WERI-Rb-1 (cell line): Measurements from ENCODE around the gene IL36B.
A peak's percentile ranks its signal among the peaks of the same experiment; 100 is the strongest.

Experiments
- DNase-seq: peaks from one replicate; pipeline ENCODE4 v3.0.0-alpha.2; 2020
- H3K27ac ChIP-seq: fragments of 250-450 bp; sonication (Bioruptor Pico); 2 replicates; pipeline ENCODE4 v1.5.1; 2020; ENCODE audit warnings: mild to moderate bottlenecking, moderate library complexity
- H3K27me3 ChIP-seq: fragments of 250-450 bp; sonication (Bioruptor Pico); 2 replicates; pipeline ENCODE4 v1.5.1; 2021; ENCODE audit warnings: mild to moderate bottlenecking, low read depth, moderate library complexity; ENCODE audit not compliant: insufficient read depth, severe bottlenecking
- H3K36me3 ChIP-seq: fragments of 250-450 bp; sonication (Bioruptor Pico); 2 replicates; pipeline ENCODE4 v1.5.1; 2020; ENCODE audit warnings: mild to moderate bottlenecking, moderate library complexity
- H3K4me3 ChIP-seq: 2 replicates; pipeline ENCODE4 v1.5.1; 2011; ENCODE audit warnings: low read depth, mild to moderate bottlenecking, control low read depth, low read length
- H3K9me3 ChIP-seq: fragments of 250-450 bp; sonication (Bioruptor Pico); 2 replicates; pipeline ENCODE4 v1.5.1; 2021; ENCODE audit warnings: mild to moderate bottlenecking, moderate library complexity; ENCODE audit not compliant: severe bottlenecking
- TF ChIP-seq, protein P1 (sequence below): IDR thresholded peaks from 2 replicates; pipeline ENCODE4 v1.5.1; 2011; ENCODE audit warnings: low read depth, mild to moderate bottlenecking, control low read depth, inconsistent platforms, low read length

Gene IL36B

GRCh38 chr2:113041871-113042270 is 10.8 kb downstream of the IL36B start:
- DNase-seq = no peak
- no peaks in the 10 kb centered on the region for H3K27me3 ChIP-seq
- no peaks in the 10 kb centered on the region for H3K36me3 ChIP-seq
- H3K4me3 ChIP-seq = no peak overlapping the region
- TF ChIP-seq, protein P1, sequence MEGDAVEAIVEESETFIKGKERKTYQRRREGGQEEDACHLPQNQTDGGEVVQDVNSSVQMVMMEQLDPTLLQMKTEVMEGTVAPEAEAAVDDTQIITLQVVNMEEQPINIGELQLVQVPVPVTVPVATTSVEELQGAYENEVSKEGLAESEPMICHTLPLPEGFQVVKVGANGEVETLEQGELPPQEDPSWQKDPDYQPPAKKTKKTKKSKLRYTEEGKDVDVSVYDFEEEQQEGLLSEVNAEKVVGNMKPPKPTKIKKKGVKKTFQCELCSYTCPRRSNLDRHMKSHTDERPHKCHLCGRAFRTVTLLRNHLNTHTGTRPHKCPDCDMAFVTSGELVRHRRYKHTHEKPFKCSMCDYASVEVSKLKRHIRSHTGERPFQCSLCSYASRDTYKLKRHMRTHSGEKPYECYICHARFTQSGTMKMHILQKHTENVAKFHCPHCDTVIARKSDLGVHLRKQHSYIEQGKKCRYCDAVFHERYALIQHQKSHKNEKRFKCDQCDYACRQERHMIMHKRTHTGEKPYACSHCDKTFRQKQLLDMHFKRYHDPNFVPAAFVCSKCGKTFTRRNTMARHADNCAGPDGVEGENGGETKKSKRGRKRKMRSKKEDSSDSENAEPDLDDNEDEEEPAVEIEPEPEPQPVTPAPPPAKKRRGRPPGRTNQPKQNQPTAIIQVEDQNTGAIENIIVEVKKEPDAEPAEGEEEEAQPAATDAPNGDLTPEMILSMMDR = peak; percentile 68
- H3K9me3 ChIP-seq = no peaks in the 10 kb centered on the region
- no peak overlapping the region for H3K27ac ChIP-seq

DNA sequence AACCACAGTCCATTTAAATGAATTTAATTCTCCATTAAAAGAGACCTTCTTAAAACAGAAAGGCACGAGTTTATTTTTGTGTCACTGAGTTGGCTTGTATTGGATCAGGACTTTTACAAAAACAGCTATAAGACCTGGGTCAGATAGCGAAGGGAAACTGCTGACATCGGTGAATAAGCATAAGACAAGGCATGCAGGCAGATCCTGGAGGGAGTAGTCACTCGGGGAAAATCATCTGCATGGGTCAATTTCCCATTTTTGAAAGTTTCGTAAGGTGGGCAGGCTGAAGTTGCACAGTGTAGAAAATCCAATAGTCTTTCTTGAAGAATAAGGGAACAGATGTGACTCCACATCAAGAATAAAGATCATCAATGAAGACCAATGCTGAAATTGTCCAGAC is 12.9 kb downstream of the IL36B start:
- TF ChIP-seq, protein P1 = no peak
- Histone ChIP-seq H3K27me3 (no peaks in the 10 kb centered on the region), H3K27ac (no peak overlapping the region), H3K9me3 (no peaks in the 10 kb centered on the region), H3K36me3 (no peaks in the 10 kb centered on the region), H3K4me3 (no peak overlapping the region)
- DNase-seq = no peak

GRCh38 chr2:113039158-113039557 is 13.5 kb downstream of the IL36B start:
- TF ChIP-seq, protein P1 = no peak
- no peak for DNase-seq
- H3K36me3 ChIP-seq = no peaks in the 10 kb centered on the region
- no peak overlapping the region for H3K4me3 ChIP-seq
- H3K9me3 ChIP-seq = no peaks in the 10 kb centered on the region
- H3K27me3 ChIP-seq = no peaks in the 10 kb centered on the region
- H3K27ac ChIP-seq = no peak overlapping the region

DNA sequence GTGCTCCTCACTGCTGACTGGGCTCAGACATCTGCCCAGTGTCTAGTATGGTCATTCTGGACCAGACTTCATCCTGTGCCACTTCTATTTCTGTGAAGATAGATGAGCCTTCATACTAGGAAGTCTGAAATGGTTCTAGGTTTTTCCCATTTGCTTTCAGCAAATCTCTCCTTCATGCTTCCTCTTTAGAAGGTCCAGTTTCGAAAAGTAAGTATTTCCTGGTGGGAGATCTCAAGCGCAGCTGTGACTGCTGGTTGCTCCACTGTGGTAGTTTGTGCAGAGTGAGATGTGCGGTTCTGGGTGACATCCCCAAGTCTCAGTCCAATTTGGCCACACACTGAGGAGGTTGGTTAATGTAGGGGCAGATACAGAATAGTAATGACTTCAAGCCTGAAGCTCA is 14.4 kb downstream of the IL36B start:
- H3K27ac ChIP-seq = no peak overlapping the region
- no peak for DNase-seq
- H3K27me3 ChIP-seq = no peaks in the 10 kb centered on the region
- H3K4me3 ChIP-seq = no peak overlapping the region
- TF ChIP-seq, protein P1 = no peak
- H3K36me3 ChIP-seq = no peaks in the 10 kb centered on the region
- H3K9me3 ChIP-seq = no peaks in the 10 kb centered on the region

DNA sequence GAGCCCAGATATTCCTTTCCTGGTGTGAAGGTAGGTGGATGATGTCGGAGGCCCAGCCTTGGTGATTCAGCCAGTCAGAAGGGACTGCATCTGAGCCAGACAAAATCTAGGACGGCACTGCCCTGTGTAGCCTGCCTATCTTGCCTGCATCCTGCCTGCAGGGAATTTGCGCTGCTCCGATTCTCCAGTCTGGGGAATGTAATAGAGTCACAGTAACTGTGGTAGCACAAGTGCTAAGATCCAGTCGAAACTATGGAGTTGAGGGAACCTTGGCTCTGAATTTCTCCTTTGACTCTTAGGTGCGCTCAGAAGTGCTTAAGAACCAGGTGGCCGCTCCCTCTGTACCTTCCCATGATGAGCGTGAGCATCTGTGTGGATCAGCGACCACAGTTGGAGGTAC is 15.9 kb downstream of the IL36B start:
- Histone ChIP-seq H3K27me3 (no peaks in the 10 kb centered on the region), H3K36me3 (no peaks in the 10 kb centered on the region), H3K27ac (no peak overlapping the region), H3K4me3 (no peak overlapping the region), H3K9me3 (no peaks in the 10 kb centered on the region)
- no peak for DNase-seq
- TF ChIP-seq, protein P1 = no peak

DNA sequence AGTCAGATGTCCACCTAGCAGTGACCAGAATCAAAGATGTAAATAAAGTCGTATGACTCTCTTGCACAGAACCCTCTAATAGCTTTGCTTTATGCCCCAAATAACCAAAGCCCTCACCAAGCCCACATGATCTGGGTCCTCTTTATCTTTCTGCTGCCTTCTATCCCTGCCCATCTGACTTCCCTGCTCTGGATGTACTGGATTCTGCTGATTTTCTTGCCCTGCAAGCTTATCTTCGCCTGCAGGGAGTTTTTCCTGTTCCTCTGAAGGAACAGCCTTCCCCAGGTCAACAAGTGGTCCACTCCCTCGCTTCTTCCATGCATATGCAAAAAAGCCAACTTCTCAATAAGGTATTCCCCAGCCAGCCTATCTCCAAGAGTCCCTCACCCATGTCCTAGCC is 18.7 kb downstream of the IL36B start:
- TF ChIP-seq, protein P1 = no peak
- Histone ChIP-seq H3K9me3 (no peaks in the 10 kb centered on the region), H3K4me3 (no peak overlapping the region), H3K27me3 (no peaks in the 10 kb centered on the region), H3K27ac (no peak overlapping the region), H3K36me3 (no peaks in the 10 kb centered on the region)
- DNase-seq = no peak
